ENCODE data around the gene DPYSL5.

Gene DPYSL5

DNA sequence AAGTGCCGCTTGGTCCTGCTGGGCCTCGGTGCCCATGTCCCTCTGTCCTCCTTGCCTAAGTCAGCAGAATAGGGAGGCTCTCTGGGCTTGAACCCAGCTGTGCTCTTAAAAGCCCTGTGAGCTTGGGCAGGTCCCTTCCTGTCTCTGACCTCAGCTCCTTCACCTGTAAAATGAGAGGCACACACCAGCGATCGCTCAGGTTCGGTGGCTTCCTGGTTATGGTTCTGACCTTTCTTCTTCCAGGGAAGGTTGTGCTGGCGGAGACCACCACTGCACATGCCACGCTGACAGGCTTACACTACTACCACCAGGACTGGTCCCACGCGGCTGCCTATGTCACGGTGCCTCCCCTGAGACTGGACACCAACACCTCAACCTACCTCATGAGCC, 86.4 kb downstream of the DPYSL5 start:
- no peak for DNase-seq

DNA sequence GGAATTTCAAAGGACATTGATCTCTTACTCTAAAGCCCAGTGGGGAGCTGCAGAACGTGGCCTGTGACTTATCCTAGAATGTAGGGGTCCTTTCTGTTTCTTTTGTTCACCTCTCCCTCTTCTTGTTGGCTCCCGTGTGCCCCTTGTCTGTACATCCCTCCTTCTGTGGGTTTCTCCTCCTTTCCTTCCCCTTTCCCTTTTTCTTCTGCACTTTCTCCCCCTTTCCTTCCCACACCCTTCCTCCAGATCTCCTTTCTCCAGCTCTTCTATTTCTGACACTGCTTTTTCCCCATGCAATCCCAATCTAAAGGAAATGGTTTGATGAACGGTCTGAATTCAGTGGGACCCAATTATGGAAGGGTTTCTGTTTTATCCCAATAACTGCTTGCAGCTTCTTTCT, 87.1 kb downstream of the DPYSL5 start:
- DNase-seq = no peak

DNA sequence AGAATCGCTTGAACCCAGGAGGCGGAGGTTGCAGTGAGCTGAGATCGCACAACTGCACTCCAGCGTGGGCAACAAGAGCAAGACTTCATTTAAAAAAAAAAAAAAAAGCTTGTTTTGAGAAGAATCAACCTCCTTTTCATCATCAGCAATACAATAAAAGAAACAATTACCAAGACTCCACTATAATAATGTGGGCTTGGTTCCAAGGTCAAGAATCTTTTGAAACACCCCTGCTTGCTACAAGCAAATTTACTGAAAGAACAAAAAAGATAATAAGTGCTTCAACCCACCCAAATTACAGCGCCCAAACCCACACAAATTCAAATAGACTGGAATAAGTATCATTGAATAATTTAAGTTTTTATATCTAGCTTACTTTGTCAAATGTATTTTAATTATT, 88.9 kb downstream of the DPYSL5 start:
- no peak for DNase-seq

DNA sequence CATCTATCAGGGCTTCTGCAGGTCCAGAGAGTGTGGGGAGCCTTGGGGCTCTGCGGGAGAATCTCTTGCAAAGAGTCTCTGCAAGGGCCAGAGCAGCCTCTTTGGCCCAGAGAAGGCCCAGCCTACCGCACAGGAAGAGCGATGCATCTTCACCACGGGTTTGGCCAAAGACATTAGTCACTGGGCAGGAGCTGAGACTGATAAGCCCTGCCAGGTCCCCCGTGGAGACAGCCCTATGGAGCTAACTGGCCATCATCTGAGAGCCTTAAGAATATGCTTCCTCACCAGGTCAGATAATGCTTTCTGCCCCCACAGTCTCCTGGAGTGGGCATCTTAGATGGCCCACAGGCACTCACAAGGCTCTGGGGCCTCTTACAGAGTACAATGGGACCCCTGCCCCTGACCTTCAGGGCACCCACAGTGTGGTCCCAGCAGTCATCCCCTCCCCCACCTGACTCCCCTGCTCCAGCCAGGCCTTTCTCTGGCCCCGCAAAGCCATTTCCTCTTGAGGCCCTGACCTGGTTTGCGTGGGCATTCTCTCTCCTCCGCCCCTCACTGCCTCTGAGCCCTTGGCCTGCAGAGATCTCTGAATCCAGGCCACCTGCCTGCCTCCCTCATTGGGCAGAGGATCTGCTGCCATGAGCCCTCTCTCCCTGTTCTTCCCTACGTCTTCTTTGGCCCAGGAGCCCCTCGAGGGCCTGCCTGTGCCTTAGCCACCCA, 90.6 kb downstream of the DPYSL5 start:
- no peak for DNase-seq

DNA sequence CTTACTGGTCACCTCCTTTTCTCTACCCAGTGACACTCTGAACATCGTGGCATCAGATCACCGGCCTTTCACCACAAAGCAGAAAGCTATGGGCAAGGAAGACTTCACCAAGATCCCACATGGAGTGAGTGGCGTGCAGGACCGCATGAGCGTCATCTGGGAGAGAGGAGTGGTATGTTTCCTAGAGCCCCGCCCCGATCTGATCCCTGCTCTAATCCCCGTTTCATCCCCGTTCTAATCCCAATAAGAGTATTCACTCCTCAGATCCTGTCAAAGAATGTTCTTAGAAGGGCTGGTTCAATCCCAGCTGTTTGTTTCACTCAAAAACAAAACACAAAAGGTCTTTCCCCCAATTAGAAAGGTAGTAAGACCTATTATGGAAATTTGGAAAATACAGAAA, 92.1 kb downstream of the DPYSL5 start:
- no peak for DNase-seq

DNA sequence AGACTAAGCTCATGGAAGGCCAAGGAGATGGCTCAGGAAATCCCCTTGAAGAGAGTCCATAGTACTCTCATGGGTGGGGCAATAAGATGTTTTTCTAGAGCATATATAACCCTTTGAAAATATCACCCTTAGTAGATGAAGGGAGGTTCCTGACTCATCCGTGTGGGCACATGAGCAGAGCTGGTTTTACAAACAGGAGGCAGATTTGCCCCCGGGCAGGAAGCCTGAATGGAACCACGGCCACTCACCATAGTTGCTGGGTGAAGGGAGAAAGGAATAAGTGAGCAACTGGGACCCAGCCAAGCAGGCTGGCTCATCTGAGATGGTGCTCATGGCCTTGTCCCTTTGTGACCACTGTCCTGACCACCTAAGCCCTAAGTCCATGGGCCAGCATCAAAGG, 93.6 kb downstream of the DPYSL5 start:
- peak; percentile 57 for DNase-seq

DNA sequence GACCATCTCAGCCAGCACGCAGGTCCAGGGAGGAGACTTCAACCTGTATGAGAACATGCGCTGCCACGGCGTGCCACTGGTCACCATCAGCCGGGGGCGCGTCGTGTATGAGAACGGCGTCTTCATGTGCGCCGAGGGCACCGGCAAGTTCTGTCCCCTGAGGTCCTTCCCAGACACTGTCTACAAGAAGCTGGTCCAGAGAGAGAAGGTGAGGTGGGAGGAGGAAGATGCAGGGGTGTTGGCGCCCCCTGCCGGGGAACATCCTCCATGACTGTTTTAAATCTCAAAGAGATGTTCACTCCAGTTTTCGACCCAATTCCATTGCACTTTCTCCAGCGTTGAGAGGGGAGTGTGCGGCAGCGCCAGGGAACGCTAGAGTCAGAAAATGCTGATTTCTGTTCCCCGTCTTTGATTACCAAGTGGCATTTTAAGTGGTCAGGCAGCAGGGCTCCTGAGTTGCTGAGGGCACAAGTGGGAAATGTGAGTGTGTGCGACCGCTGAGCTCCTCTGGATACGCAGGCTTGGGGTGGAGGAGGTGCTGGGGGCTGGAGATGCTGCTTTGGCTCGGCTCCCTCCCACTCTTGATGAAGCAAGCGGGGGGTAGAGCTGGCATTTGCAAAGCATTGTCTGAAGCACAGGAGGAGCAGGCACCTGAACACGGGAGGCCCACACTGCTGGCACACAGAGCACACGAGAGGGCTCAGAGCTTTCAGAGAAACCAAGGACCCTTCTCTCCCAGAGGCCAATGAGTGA, 94.8 kb downstream of the DPYSL5 start:
- DNase-seq = peak; percentile 54

DNA sequence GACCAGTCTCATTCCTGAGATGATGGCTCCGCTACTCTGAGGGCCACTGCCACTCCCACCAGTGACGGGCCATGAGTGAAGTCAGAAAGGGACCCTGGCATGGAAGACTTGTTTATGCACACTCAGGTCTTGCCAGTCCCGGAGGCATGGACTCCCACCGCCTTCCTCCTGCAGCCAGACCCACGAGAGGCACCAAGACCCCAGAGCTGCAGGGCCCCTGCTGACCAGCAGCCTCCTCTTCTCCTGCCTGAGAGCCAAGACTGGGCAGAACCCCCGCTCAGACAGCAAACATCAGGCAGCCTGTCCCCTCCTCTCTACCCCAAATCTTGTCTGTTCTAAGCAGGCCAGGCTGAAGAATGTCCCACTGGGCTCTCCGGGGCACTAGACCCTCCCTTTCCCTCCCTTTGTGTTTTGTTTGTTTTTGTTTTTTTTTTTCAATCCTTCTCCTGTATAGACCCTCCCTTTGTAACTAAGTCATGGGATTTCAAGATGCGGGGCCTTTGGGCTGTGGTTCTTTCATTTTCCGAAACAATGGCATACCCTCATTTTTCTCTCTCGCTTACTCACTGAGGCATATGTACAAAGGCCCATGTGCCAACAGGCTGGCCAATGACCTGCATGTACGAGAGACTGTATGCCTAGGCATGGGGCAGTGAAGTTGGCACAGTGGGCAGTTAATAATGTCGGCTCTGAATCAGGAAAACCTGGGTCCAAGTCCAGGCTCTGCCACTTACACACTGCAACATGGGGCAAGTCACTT, 98.2 kb downstream of the DPYSL5 start:
- no peak for DNase-seq

DNA sequence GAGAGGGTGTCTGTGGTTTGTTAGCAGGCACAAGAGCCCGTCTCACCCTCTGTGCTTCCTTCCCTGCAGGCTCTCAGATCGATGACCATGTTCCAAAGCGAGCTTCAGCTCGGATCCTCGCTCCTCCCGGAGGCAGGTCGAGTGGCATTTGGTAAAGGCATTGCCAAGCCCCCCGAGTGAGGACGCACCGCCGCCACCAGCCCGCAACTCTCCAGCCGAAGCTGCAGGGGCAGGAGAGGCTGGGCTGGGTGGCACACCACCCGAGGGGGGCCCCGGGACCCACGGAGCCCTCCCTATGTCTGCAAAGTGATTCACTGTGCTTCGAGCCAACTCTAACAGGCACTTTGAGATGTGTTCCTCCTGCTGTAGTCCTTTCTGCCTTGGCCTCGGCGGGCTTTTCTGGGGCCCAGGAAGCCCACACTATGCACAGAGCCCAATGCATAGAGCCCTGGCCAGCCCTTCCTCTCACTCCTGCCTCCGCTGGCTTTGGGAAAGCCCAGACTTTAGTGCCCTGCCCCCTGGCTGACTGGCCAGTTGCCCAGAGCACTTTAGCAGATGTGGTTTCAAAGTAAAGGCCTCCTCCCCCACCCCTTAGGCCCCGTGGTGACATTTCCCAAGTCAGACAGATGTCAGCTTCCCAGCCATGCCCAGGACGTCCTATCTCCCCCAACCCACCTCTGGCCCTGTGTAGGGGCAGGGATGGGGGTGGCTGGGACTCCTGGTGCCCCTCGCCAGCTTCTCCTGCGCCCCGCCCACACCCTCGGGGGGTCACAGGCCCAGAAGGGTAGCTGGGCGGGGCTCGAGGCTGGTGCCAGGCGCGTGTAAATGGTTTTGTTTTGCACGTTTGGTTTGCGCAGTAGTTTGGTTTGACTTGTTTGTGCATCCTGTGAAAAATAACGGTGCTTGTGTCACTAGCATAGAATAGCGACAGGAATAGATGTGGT, 99.2 kb downstream of the DPYSL5 start:
- peak; percentile 51 for DNase-seq

DNA sequence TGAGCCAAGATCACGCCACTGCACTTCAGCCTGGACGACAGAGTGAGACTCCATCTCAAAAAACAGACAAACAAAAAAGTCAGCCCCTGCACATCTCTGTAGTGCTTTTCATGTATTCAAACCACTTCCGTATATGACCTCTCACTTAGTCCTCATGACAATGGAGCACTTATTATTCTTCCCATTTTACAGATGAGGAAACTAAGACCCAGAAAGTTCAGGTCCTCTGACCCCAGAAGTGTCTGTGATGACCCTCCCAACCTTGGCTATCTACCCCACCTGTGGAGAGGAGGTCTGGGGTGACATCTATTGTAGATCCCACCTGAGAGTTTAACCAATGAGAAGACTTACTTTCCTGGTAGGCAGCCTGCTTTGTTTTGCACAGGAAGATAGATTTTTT, 100.9 kb downstream of the DPYSL5 start:
- DNase-seq = no peak

DNA sequence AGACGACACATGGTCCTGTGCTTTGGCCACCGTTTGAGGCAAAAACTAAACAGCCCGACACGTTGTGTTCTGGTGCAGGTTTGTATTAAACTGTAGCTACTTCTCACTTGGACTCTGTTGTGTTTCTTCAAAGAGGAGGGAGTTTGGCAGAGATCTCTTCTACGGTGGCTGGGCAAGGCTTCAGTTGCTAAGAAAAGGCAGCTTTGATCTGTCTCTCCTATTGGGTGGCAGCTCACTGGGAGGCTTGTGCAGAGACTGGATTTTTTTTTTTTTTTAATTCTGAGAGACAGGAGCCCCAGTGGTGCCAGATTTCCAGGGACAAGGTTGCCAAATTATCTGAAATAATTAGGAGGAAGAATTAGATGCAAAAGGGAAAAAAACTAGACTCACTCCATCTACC, 102.3 kb downstream of the DPYSL5 start:
- DNase-seq = no peak

DNA sequence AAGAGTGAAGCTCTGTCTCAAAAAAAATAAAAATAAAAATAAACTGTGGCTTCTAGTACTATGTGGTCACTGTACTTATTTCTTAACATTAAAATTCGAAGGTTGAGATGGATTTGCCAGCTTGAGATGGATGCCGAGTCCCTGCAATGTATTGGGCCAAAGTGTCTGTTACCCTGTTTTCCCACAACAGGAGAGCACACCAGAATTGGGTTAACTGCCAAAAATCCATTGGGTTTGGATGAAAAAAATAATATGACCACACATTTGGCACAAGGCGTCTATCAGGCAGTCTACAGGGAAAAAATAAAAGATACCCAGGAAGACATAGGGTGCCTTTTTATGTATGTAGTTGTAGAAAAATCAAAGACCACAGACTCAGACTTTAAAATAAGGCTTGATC, 103.3 kb downstream of the DPYSL5 start:
- no peak for DNase-seq

DNA sequence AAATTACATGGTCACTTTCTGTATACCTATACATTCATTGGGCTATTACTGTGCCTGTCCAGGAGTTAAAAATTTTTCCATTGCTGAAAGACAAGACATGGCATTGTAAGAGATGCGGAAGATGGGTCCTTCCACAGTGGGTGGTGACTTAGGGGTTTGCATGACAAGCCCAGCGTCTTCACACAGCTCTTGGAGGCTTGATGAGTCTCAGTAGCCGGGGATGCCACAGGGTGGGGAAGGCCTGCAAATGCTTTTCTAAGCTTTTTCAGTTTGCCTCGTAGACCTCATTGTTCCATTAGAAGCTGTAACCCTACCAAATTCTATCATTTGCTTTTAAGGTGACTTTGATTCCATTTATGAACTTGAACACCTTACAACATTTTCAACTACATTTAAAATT, 104.4 kb downstream of the DPYSL5 start:
- DNase-seq = no peak

DNA sequence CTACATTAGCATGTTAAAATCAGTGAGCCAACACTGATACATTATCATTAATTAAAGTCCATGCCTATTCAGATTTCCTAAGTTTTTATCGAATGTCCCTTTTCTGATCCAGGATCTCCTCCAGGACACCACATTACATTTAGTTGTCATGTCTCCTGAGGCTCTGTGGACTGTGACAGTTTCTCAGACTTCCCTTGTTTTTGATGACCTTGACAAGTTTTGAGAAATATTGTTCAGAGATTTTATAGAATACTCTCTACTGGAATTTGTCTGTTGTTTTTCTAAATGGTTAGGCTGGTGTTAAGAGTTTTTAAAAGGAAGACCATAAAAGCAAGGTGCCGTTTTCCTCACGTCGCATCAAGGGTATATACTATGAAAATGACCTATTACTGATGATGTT, 106.2 kb downstream of the DPYSL5 start:
- no peak for DNase-seq

DNA sequence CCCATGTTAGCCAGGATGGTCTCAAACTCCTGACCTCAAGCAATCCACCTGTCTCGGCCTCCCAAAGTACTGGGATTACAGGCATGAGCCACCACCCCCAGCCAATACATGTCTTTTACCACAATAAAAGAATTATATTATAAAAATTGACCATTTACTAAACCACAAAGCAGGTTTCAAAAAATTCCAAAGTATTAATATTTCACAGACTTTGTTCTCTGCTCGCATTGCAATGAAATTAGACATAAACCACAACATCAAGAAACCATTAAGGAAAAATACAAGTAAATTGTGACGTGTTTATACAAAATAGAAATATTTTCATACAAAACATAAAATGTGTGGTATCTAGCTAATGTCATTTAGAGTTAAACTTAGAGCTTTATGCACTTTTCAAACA, 109.1 kb downstream of the DPYSL5 start:
- no peak for DNase-seq

DNA sequence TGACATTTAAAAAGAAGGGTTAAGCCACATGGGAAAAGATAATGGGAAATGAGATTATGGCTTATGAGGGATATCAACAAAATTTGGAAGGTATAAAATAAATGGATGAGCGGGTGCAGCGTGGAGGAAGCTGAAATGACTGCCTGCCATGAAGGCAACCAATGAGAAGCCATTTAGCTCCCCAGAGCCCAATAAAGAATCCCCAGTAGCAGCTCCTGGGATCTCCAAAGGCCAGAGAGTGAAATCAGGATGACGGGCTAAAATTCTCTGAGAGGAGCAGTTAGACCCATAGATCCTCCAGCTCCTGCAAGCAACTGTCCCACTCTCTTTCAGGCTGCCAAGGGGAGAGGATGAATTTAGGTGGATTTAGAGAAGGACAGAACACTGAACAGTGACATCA, 109.6 kb downstream of the DPYSL5 start:
- no peak for DNase-seq

DNA sequence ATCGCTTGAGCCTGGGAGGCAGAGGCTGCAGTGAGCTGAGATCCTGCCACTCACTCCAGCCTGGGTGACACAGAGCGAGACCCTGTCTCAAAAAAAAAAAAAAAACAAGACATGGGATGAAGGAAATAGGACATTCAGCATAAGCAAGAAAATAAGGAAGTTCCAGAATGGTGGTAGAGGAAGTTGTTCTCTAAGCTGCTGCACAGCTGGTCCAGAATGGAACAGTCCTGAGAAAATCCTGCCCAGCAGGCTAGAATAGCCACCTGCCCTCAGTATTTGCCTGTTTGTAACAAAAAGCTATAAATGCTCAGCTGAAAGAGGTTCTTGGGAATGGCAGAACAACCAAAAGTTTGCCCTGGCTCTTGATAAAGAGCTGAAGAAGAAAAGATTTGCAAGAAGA, 111.4 kb downstream of the DPYSL5 start:
- no peak for DNase-seq

DNA sequence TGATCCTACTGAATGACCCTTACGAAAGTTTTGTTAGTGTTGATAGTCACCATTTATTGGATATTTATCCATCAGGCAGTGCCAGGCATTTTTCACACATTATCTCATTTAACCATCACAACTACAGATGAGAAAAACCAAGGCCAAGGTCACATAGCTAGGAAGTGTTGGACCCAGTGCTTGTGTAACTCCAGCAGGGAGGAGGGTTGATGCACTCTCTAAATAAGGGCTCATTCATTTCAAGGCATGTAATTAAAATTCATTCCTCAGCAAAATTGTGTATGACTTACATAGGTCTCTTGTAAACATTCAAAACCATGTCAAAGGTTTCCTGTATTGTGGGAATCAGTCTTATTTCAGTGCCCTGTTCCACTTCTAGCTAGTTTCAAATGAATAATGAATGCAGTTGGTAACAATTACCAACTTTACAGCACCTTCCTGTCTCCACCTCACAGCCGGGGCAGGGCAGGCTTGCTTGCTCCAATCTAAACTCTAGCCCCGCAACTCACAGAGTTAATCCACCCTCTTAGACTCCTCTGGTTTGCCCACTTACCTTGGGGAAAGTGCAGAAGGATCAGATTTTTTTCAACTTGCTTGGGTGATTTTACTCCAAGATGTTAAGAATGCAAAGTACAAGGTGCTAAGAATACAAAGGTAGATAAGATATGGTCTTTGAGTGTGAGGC, 116.7 kb downstream of the DPYSL5 start:
- DNase-seq = no peak

DNA sequence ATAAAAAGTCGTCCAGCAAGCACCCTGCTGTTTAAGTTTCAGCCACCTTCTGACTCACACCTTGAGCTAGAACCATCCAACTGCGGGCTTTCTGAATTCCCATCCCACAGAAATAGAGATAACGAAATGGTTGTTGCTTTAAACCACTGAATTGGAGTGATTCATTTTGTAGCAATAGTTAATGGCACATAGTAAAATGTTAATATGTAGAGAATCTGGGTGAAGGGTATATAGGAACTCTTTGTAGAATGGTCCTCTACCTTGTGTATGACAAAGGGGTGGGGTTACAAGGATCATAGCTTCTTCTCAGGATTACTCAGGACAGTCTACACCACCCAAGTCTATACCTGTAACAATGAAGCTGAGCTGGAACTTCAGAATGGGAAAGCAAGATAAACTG, 120.1 kb downstream of the DPYSL5 start:
- no peak for DNase-seq

DNA sequence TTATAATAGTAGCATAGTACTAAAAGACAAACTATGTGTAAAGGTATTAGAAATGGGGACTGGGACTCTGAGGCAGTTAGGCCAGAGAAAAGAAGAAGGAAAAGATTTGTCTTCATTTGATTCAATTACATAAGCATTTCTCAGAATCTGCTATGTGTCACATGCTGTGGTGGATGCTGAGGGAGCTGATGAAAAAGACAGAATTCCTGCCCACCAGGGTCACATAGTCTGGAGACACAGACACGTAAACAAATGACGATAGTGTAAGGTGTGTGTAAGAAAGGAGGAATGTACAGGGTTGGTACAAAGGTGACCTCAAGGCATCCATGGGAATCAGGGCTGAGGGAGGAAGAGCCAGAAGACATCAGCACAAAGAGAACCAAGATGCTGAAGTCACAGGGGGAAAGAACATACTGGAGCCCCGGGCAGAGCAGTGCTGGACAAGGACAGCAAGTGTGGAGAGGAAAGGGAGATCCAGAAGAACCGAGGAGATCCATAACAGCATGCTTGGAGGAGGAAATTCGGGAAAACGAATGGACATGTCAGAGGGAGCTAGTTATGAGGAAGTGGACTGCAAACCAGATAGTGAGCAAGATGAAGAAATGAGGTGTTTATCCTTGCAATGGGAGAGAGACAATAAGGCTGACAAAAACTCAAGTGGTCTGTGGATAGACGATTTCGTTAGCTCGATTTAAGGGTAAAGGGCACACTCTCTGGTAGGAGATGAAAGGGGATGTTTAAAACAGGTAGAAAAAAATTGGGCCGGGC, 121.3 kb downstream of the DPYSL5 start:
- DNase-seq = peak; percentile 6

DNA sequence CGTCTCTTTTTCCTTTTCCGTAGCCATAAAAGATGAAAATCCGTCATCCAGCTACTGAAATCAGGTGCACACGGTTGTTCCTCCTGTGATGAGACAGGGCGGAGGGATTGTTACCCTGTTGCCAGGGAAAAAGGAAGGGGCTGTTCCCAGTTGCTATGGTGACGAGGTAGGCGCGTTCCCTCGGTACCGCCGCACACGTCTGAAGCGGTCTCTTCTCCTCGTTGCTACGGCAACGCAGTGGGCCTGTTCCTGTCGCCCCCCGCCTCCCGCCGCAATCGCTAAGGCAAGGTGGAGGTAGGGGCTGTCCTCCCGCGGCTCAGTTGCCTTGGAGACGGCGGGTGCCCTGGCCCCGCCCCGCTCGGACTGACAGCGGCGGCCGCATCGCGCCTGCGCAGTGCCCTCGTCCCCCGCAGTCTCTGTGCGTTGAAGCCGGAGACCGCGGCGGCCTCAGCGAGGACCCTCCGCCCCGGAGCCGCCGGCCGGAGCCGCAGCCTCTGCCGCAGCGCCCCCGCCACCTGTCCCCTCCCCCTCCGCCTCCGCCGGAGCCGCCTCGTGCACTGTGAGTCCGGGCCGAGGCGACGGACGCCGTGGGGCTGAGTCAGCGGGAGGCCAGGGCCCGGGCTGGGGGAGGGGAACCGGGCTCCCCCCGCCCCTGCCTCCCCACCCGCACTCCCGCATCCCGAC, 122.5 kb downstream of the DPYSL5 start, which contains the start of gene MAPRE3:
MAPRE3 (plus strand) TSS at position 394 of the 684 bp plus-strand sequence. CDS start 51,582 bp downstream, outside the sequence.
- peak; percentile 63 for DNase-seq
